Mammary epithelial cell (primary cell): ENCODE data around the gene RPS6KA5.

Source experiments
- EZH2 ChIP-seq: IDR thresholded peaks from 2 replicates; pipeline ENCODE4 v1.6.1; 2012; ENCODE audit warnings: low read length, inconsistent platforms, borderline replicate concordance
- TF ChIP-seq, protein P1 (sequence below), 2 donors: IDR thresholded peaks in 1 of 2; conservative IDR thresholded peaks in 1 of 2; 2 replicates each; pipeline ENCODE4 v1.5.1; 2011 to 2012; ENCODE audit warnings: inconsistent platforms in 2 of 2, low read length in 2 of 2, mild to moderate bottlenecking in 2 of 2, control low read depth in 1 of 2, low read depth in 1 of 2; ENCODE audit not compliant: insufficient read depth in 1 of 2; ENCODE audit errors: extremely low read depth in 1 of 2

DNA sequence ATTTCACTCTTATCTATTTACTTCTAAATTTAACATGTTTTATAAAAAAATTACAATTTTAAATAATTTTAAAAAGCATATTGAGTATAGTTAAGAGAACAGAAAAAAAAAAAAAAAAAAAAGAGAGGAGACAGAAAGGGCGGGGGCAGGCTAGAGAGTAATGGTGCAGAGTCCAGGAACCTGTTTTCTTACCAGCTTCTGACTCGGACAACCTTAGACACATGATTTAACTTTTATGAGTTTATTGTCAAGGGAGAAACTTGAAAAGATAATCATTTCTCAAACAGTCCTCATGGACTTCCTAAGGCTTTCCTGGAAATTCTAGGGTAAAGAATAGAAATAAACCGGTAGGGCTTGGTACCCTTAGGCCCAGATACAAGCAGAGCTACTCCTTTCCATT, 84.3 kb downstream of the RPS6KA5 start:
- TF ChIP-seq, protein P1, sequence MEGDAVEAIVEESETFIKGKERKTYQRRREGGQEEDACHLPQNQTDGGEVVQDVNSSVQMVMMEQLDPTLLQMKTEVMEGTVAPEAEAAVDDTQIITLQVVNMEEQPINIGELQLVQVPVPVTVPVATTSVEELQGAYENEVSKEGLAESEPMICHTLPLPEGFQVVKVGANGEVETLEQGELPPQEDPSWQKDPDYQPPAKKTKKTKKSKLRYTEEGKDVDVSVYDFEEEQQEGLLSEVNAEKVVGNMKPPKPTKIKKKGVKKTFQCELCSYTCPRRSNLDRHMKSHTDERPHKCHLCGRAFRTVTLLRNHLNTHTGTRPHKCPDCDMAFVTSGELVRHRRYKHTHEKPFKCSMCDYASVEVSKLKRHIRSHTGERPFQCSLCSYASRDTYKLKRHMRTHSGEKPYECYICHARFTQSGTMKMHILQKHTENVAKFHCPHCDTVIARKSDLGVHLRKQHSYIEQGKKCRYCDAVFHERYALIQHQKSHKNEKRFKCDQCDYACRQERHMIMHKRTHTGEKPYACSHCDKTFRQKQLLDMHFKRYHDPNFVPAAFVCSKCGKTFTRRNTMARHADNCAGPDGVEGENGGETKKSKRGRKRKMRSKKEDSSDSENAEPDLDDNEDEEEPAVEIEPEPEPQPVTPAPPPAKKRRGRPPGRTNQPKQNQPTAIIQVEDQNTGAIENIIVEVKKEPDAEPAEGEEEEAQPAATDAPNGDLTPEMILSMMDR (conservative IDR thresholded peaks at IDR 0.05 in 1 of 2, IDR thresholded peaks at IDR 0.05 in 1 of 2; ENCODE audit: extremely low read depth in 1 of 2, insufficient read depth in 1 of 2, low read depth in 1 of 2, low read length in 2 of 2) = no peak
- no peak for TF ChIP-seq EZH2
